Measurements from ENCODE around the gene CPE.
A peak's percentile ranks its signal among the peaks of the same experiment; 100 is the strongest.
"Not testable (repeated sequence)": the region's sequence is repeated elsewhere in the genome, so short reads cannot be mapped to it uniquely, and the experiment has no call there.

CPE gene

DNA sequence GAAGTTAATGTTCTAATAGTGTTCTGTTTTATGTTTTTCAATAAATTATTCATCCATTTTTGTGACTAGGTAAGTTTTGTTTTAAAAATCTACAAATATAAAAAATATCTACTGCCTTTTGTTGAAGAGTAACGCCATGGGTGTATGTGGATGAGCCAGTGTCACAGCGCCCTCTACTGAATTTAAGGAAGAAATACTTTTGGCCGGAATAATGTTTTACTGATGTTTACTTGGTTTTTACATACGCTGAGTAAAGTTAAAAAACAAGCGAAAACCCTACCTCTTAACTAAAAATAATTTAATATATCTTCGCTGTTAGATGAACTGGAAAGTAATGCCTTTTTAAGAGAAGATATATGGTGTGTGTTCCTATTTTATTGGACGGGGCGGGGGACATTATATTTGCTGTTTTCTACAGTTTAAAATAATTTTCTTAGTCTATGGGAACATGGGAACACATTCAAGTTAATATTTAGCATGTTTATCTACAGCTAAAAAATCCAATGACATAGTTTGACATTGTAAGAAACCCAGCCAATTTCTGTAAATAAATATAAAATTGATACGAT is 86.1 kb downstream of the CPE start:
- peak; percentile 58 for DNase-seq (ENCODE audit: low spot score)

GRCh38 chr4:165470009-165470408 is 91.2 kb downstream of the CPE start:
- DNase-seq (ENCODE audit: low spot score), result no peak

GRCh38 chr4:165472943-165473676 is 94.3 kb downstream of the CPE start:
- no peak for DNase-seq (ENCODE audit: low spot score)

GRCh38 chr4:165474784-165475705 is 96.2 kb downstream of the CPE start:
- DNase-seq (ENCODE audit: low spot score), result no peak

DNA sequence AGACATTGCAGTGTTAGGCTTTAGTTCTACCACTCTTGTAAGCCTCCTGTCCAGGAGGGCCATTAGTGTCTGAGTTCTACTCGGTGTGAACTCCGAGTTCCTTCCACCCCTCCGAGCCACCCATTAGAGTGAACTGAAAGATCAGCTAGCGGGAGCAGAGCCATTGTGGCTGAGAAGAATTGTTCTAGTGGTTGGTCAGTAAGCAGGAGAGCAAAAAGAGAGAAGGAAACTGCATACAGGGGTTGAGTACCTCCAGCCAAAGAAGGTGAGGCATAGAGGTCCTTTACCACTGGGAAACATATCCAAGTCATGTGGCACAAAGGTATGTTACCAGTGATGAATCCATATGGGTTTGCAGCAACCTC is 96.9 kb downstream of the CPE start:
- DNase-seq (ENCODE audit: low spot score), result no peak

DNA sequence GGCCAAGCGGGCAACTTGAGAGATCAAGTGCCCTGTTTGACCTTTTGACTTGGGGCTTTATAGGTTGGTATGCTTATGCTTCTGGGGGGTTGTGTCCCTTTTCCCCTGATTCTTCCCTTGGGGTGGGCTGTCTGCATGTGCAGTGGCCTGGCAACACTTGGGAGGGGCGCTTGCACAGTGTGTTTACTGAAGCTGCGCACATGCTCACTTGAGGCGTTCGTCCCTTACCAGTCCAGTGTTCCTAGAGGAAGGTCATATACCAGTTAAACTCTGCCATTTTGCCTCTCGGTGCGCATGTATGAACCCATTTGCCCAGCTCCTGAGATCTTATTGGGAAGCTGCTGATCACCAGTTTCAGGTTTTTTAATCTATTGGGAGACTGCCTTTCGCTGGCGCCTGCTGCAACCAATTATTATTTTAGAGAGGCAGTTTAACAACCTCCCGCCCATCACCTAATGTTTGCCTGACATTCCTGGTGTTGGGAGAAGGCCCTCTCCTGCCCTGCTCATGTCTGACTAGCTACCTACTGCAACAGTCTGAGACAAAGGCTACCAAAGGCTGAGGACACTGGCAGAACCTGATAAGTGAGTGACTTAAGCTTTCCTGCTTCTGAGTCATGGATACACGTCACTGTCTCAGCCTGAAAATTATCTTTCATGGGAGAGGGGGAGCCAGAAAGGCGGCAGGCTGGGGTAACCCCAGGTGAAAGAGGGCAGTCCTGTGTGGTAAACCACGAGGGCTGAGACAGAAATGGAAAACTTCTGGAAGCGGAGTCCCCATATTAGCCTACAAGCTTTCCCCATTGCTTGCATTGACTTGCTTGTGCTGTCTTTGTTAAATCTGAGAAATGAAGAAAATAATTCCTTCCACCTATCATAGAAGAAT is 97.6 kb downstream of the CPE start:
- no peak for DNase-seq (ENCODE audit: low spot score)

GRCh38 chr4:165477799-165478198 is 99.0 kb downstream of the CPE start:
- DNase-seq (ENCODE audit: low spot score), result no peak

GRCh38 chr4:165478260-165478659 is 99.5 kb downstream of the CPE start:
- no peak for DNase-seq (ENCODE audit: low spot score)

GRCh38 chr4:165481053-165481835 is 102.4 kb downstream of the CPE start:
- DNase-seq (ENCODE audit: low spot score), result no peak

- DNase-seq (ENCODE audit: low spot score), result no peak
Measured at GRCh38 chr4:165489786-165490185, 111.0 kb downstream of the CPE start.

DNA sequence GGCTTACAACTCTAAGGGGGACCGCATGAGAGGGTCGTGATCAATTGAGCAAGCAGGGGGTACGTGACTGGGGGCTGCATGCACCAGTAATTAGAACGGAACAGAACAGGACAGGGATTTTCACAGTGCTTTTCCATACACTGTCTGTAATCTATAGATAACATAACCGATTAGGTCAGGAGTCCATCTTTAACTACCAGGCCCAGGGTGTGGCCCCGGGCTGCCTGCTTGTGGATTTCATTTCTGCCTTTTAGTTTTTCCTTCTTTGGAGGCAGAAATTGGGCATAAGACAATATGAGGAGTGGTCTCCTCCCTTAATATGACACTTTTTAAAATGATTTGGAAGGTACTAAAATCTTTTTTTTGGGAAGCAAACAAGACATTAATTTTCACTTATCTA is 113.8 kb downstream of the CPE start:
- DNase-seq (ENCODE audit: low spot score), result not testable (repeated sequence)

GRCh38 chr4:165493359-165493758 is 114.6 kb downstream of the CPE start:
- DNase-seq (ENCODE audit: low spot score), result peak; percentile 87

DNA sequence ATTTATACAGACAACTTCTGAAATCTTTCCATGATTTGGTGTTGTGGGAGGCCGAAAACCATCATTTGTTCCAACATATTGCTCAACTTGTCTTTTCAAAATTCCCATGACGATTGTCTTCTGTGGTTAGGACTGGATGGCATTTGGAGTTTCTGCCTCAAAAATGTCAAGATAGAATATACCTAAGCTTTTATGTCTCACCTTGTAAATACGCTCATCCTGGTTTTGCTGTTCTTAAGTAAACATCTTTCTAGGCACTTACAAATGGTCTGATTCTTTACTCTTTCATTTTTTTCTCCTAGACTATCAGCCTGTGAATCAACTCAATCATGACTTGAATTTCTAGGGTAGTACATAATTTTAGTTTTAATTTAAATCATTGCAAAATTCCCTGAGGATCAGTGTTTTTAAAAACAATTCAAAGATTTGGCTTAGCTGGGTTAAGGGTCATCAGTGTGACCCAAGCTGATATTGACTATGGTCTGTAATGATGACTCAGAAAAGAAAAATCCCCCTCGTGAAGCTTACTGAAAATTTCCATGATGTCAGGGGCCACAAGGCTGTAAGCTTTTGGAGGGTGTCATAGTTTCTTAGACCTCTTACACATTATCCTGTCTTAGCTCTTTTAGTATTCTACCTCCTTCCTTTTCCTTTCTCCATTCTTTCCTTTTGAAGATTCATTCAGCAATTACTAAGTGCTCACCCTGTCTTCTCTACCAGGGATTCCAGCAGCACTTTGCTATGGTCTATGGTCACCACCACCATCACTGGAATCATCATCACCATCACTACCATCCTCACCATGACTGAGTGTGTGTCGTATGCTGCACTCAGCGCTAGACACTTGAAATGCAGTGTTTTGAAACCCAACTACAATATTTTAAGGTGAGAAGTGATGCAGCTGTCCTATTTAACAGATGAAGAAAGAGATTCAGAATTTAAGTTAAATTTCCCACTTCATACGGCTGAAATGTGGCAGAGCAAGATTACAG is 124.4 kb downstream of the CPE start:
- DNase-seq (ENCODE audit: low spot score), result no peak

GRCh38 chr4:165504184-165504583 is 125.4 kb downstream of the CPE start:
- no peak for DNase-seq (ENCODE audit: low spot score)

GRCh38 chr4:165505958-165506837 is 127.4 kb downstream of the CPE start:
- DNase-seq (ENCODE audit: low spot score), result no peak

GRCh38 chr4:165506849-165507248 is 128.0 kb downstream of the CPE start:
- DNase-seq (ENCODE audit: low spot score), result no peak

DNA sequence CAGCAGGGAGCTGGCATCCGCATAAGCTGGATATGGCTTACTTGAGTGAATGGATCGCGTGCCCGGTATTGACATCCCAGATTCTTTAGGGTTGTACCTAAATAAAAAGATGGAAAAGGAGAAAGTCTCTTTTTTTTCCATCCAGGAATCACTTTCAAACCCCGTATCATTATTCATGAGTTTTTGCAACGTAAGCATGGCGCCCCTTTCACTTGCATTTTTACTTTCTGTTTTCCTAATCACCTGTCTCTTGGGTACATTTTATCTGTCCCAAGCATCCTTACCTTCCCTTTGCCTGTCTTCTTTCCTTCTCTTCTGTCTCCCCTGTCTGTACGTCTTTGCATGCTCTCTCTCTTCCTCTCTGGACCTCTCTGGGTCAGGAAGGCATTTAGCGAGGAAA is 128.6 kb downstream of the CPE start:
- DNase-seq (ENCODE audit: low spot score), result no peak

DNA sequence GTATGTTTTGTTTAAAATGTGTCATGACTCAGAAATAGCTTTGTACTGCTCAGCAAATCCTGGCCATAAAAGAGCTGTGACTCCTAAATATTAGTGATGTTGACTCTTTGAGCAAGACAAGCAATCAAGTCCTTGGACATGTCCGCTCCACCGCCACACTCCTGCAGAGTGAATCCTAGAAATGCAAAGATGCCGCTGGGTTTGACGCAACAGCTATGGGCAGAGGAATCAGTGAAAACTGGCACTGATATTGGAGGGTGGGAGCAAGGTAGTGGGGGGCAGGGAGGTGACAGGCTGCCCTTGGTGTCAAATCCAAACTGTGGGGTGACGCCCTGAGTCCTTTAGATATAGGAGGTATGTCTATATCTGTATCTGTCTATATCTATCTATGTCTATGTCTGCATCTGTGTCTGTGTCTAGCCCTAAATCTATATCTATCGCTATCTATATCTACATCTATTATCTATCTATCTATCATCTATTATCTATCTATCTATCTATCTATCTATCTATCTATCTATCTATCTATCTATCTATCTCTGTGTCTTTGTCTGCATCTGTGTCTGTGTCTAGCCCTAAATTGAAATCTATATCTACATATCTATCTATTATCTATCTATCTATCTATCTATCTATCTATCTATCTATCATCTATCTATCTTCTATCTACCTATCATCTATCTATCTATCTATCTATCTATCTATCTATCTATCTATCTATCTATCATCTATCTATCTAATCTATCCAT is 129.7 kb downstream of the CPE start:
- DNase-seq (ENCODE audit: low spot score), result no peak

Measured in D341Med (cell line).